Amygdala (tissue), 56 donors: ENCODE data around the gene KPNA2.
"Not testable (repeated sequence)": the region's sequence is repeated elsewhere in the genome, so short reads cannot be mapped to it uniquely, and the experiment has no call there.

Experiments used
- DNase-seq, 56 donors: peaks; one replicate each; lab custom pipeline; 2025; lab: John Stamatoyannopoulos, UW

KPNA2 gene

GRCh38 chr17:68035523-68036303 lies at the start of gene KPNA2:
TSS of gene KPNA2 (plus strand) at chr17:68035735. CDS start at chr17:68037133, 1,398 bp downstream.
- peak; percentile 62 to 97 (median 92) for DNase-seq

DNA sequence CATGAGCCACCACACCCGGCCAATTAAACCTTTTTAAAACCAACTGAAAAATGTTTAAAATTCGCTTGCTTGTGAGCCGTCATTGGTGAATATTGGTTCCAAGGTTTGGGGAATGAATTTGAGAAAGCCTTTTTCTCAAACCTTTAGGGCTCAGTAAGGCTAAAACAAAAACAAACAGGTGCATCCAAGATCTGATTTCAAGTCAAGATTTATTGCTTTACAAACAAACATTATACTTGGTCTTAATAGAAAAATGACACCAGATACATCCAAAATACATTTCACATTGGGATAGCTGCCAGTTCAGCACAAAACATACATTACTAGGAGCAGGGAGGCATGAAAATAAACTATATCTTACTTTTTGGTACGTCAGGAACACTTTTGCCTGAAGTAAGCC lies 44.6 kb upstream of the KPNA2 start:
- no peak for DNase-seq

- DNase-seq = peak in 2 of 56 donors; percentile 41 to 44
Measured at GRCh38 chr17:67992548-67993152, 42.9 kb upstream of the KPNA2 start.

GRCh38 chr17:67993153-67993997 lies 42.2 kb upstream of the KPNA2 start:
- DNase-seq = peak in 49 of 56 donors; percentile 31 to 89 (median 70)

GRCh38 chr17:67993998-67994361 lies 41.6 kb upstream of the KPNA2 start:
- peak in 3 of 56 donors; percentile 40 to 65 (median 56) for DNase-seq

DNA sequence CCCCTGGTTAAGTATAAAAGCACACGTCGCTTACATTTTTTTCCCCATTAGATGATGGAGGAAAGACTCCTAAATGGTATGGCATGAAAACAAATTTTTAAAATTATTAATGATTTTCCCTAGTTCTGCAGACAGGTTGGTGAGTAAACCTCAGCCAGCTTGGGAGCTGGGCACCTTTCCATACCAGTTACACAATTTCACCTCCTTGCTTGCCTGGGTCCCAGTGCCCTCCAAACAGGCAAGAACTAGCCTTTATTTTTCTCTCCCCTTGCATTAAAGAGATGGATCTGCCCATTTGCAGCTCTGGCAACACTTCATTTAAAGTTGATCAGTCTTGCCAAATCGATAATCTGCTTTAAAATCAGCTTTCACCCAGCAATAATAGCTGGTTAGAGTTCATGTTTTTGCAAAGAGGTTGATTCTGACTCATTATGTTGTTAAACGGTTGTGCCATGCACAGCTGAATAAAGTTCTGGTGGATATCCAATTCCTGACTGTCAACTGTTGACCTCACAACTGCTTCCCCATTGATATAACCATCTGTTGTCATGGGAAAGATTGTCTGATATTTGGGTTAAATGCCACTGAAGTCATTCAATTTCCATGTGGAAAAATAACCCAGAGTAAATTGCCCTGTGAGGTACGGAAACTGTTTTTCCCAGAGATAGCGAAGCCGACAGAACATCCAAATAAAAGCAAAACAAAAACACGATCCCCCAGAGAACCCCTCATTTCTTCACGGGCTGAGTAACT lies 40.5 kb upstream of the KPNA2 start:
- DNase-seq = peak in 4 of 56 donors; percentile 6 to 45 (median 14)

GRCh38 chr17:67995570-67996263 lies 39.8 kb upstream of the KPNA2 start:
- peak in 28 of 56 donors; percentile 5 to 53 (median 24) for DNase-seq

DNA sequence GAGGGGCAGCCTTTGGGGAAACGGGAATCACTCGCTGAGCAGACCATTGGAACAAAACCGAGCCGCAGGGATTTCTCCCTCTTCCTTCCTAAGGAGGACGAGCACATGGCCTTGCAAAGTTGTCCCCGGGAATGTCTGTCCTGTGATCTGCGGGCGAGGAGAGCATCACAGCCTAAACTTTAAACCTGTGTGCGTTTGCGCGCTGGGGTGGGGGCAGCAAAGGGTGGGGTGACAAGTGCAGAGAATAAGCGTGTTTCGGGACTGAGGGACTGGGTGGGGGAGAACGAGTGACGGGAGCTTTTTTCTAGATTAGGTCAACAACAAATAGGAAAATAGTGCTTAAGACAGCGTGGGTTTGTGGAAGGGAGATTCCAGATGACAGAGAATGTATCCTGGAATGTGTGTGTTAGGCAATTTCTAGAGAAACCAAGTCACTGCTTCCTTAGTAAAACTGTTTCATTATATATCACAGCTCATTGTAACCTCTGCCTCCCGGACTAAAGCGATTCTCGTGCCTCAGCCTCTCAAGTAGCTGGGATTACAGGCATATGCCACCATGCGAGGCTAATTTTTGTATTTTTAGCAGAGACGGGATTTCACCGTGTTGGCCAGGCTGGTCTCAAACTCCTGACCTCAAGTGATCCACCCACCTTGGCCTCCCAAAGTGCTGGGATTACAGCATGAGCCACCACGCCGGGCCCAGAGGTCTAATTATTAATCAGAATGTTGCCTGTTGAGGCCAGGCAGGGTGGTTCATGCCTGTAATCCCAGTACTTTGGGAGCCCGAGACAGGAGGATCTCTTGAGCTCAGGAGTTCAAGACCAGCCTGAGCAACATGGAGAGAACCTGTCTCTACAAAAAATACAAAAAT lies 39.0 kb upstream of the KPNA2 start, which contains the start of gene C17orf58:
Gene C17orf58, minus strand, starts transcription at position 169 of the 871 bp plus-strand sequence. CDS start 271 bp downstream, outside the sequence.
- DNase-seq = not testable (repeated sequence)

GRCh38 chr17:67998466-67998865 lies 37.1 kb upstream of the KPNA2 start:
- DNase-seq = no peak

DNA sequence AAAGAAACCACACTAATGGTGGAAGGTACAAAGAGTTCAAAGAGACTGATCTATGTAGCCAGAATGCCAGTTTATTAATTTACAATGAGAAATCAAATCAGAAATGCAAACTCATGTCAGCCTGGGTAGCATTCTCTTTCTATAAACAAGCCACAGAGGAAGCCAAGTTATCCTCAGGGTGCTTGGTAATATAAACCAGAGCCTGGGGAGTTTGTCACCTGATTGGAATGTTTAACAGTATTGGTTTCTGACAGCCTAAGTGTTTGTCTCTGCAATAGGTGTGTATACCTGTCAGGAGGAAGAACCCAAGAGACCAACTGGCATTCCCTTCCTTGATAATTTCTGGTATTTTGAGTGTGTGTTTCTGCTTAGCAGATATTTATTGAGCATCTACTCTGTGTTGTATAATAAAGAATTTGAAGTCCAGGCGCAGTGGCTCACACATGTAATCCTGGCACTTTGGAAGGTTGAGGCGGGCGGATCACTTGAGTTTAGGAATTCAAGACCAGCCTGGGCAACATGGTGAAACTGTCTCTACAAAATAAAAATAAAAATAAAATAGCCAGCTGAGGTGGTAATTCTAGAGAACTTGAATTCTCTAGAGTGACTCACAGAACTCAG lies 36.1 kb upstream of the KPNA2 start:
- DNase-seq = no peak

GRCh38 chr17:68004201-68004600 lies 31.3 kb upstream of the KPNA2 start:
- no peak for DNase-seq

GRCh38 chr17:68006797-68007196 lies 28.7 kb upstream of the KPNA2 start:
- DNase-seq = no peak

DNA sequence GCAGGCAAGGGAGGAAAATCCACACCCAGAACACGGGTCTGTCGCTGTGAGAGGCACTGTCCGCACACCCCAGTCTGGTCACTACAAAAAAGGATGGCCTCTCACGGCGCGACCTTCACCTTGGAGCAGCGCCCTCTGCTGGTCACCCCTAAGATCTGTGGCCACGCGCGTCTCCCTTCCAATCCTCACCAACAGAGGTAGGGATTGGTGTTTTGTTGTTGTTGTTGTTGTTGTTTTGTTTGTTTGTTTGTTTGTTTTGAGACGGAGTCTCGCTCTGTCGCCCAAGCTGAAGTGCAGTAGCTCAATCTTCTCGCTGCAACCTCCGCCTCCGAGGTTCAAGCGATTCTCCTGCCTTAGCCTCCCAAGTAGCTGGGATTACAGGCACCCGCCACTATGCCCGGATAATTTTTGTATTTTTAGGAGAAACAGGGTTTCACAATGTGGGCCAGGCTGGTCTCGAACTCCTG lies 24.3 kb upstream of the KPNA2 start:
- DNase-seq = peak in 18 of 56 donors; percentile 1 to 58 (median 20)

DNA sequence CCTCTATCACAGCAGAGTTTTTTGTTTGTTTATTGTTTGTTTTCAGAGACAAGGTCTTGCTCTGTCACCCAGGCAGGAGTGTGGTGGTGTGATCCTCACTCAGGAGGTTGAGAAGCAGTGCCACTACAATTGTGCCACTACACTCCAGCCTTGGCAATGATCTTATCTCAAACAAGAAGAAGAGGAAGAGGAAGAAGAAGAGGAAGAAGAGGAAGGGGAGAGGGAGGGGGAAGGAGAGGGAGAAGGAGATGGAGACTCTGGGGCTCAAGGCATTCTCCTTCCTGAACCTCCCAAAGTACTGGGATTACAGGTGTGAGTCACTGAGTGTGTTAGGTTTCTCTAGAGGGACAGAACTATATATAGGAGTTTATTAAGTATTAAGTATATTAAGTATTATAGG lies 22.1 kb upstream of the KPNA2 start:
- DNase-seq = no peak

- no peak for DNase-seq
Measured at GRCh38 chr17:68015081-68015723, 20.3 kb upstream of the KPNA2 start.

- no peak for DNase-seq
Measured at GRCh38 chr17:68016838-68017237, 18.7 kb upstream of the KPNA2 start.

DNA sequence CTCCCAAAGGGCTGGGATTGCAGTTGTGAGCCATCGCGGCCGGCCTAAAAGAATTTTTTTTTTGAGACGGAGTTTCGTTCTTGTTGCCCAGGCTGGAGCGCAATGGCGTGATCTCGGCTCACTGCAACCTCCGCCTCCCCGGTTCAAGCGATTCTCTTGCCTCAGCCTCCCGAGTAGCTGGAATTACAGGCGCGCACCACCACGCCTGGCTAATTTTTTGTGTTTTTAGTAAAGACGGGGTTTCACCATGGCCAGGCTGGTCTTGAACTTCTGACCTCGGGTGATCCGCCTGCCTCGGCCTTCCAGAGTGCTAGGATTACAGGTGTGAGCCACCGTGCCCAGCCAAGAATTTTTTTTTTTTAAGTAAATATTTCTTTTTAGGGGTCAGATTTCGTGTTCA lies 17.0 kb upstream of the KPNA2 start:
- DNase-seq = not testable (repeated sequence)

DNA sequence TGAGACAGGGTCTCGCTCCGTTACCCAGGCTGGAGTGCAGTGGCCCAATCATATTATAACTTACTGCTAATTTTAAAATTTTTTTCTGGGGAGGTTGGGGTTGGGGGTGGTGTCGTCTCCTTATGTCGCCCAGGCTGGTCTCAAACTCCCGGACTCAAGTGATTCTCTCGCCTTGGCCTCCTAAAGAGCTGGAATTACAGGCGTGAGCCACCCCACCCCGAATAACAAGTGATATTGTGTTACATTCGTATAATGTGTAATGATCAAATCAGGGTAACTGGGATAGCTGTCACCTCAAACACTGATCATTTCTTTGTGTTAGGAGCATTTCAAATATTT lies 16.2 kb upstream of the KPNA2 start:
- DNase-seq = peak in 3 of 56 donors; percentile 19 to 54 (median 24)
